ENCODE data around the gene ACTL7A.
A peak's percentile ranks its signal among the peaks of the same experiment; 100 is the strongest.
"Not testable (repeated sequence)": the region's sequence is repeated elsewhere in the genome, so short reads cannot be mapped to it uniquely, and the experiment has no call there.

The ACTL7A gene

GRCh38 chr9:108880738-108881316 lies 18.8 kb downstream of the ACTL7A start:
- no peak for ATAC-seq
- no peak for DNase-seq

DNA sequence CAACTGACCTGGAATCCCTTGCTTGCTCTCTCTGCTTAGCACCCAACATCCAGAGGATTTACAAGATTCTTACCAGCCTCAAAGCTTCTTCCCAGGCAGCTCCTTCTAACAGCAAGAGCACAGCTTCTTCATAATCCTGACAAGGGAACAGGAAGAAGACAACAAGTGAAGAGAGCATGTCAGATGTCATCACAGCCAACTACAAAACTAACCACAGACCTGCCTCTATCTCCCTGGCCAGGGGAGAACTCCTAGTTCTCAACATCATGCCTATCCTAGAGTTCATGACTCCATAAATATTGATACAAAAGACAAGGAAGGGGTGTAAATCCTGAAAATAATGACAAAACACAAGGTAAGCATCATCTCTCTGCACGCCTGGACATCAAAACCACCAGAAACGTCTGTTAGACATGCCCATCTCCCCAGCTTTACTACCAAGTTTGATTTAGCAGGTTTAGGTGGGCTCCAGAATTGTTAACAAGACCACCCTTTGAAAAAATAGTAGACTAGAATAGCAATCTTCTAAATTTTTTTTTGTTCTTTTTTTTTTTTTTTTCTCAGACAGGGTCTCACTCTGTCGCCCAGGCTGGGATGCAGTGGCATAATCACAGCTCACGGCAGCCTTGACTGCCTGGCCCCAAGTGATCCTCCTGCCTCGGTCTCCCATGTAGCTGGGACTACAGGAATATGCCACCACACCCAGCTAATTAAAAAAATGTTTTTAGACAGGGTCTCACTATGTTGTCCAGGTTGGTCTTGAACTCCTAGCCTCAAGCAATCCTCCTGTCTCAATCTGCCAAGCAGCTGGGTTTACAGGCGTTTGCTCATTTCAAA lies 20.2 kb downstream of the ACTL7A start:
- DNase-seq (no peak), ATAC-seq (no peak)

DNA sequence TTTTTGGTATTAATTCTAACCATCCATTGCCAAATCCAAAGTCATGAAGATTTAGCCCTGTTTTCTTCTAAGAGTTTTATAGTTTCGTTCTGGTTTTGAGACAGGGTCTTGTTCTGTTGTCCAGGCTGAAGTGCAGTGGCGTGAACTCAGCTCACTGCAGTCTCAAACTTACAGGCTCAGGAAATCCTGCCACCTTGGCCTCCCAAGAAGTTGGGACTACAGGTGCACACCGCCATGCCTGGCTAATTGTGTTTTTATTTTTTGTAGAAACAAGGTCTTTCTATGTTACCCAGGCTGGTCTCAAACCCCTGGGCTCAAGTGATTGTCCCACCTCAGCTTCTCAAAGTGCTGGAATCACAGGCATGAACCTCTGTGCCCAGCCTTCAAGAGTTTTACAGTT lies 21.0 kb downstream of the ACTL7A start:
- DNase-seq (no peak), ATAC-seq (no peak)

GRCh38 chr9:108884701-108885100 lies 22.6 kb downstream of the ACTL7A start:
- ATAC-seq: no peak
- DNase-seq: no peak

DNA sequence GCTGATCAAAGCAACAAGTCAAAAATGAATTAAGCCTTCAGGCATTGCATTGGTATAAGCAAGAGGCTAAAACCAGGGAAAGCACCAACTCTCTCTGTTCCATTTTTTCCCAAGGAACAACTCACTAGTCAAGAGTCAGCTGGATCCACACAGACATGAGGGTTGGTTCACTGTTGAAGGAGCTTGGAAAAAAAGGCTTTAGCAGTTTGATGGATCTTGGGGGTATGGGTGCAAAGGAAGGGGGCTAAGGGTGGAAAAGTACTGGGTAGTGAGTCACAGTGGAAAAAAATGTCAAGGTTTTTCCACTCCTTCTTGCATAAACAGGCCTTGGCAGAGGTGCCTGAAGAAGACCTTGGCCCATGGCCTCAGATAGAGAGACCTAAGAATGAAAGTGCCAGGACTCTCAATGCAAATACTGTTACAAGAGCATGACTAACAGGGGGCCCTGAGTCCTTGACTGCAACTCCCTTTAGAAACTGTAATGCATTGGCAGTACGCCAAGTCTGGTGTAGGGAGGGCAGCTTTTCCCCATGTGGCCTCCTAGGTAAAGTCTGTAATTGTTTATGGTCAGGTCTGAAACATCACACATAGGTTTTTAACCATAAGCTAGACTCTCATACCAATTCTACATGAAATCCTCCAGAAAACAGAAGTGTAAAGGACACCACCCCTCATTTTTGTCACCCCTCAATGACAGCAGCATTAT lies 23.7 kb downstream of the ACTL7A start:
- peak; percentile 75 for DNase-seq
- peak; percentile 100 for ATAC-seq

DNA sequence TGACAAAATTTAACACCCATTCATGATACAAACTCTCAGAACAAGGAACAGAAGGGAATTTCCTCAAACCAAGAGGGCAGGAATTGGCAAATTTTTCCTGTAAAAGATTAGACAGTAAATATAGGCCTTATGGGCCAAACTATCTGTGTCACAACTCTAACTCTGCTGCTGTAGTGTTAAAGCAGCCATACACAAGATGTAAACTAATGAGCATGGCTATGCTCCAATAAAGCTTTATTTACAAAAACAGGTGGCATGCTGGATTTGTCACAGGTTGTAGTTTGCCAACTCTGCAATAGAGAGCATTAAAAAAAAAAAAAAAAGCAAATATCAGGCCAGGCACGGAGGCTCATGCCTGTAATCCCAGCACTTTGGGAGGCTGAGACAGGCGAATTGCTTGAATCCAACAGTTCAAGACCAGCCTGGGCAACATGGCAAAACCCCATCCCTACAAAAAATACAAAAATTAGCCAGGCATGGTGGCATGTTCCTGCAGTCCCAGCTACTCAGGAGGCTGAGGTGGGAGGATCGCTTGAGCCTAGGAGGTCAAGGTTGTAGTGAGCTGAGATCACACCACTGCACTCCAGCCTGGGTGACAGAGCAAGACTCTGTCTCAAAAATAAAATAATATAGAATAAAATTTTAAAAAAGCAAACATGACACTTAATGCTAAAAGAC lies 24.7 kb downstream of the ACTL7A start:
- ATAC-seq, DNase-seq: not testable (repeated sequence)

DNA sequence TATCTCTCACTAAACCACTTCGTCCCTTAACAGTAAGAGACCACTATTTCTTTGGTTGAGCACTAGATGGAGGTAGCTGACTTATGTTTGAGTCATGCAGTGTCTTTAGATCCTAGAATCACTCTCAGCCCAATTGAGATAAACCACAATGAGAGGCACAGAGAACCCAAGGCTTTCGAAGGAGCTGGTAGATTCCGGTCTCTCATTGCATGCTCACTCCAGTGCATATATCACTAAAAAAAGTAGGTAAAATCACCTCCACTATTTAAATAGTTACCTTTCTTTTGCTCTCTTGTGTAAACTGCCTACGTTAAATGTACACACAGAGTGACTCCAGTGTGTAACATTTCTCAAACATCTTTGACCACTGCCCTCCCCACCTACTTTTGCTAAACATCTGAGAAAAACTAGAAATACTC lies 27.6 kb downstream of the ACTL7A start:
- no peak for ATAC-seq
- DNase-seq: no peak

DNA sequence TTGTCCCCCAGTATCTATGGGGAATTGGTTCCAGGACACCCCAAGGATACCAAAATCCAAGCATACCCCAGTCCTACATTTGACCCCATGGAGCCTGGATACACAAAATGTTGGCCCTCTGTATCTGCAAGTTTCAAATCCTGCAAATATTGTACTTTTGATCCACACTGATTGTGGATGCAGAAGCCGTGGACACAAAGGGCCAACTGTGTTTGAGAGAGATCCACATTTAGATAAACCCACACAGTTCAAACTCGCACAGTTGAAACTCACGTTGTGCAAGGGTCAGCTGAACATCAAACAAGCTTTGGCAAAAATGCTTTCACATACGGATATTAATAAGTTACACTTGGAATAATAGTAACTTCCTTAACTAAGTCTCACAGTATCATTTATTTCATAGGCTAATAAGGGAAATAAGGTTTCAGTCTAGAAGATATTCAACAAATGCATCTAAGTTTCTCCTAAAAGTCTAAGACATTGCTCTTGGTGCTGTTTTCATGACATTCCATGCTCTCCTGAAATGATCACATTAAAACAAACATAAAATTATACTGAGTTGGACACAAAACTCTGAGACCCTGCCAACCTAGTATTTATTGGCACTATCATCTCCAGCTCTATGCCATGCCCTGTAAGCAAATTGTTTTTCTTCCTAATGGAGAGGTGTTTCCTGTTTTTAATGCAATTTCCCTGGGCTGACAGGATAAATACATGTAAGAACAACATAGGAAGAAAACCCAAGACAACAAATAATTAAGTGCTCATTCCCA lies 32.3 kb downstream of the ACTL7A start:
- ATAC-seq: no peak
- no peak for DNase-seq

GRCh38 chr9:108897324-108898096 lies 35.4 kb downstream of the ACTL7A start:
- ATAC-seq (no peak), DNase-seq (no peak)

DNA sequence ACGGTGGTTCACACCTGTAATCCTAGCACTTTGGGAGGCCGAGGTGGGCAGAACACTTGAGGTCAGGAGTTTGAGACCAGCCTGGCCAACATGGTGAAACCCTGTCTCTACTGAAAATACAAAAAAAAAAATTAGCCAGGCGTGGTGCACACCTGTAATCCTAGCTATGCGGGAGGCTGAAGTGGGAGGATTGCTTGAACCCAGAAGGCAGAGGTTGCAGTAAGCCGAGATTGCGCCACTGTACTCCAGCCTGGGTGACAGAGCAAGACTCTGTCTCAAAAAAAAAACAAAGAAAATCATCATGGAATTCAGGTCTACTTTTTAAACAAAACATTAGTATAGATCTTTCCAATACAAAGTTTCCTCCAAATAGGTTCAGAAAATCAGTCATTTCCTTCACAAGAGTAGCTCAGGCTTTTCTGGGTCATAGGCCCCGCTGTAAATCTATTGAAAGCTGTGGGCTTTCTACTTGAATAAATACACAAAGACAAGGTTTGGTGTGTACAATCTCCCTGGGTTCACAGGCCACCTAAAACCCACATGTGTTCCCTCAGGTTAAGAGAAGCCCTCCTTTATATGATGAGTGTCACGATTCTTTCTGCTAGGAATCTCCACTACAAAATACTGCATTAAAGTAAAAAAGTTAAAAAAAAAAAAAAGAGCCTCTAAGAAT lies 37.1 kb downstream of the ACTL7A start:
- DNase-seq, ATAC-seq: not testable (repeated sequence)

DNA sequence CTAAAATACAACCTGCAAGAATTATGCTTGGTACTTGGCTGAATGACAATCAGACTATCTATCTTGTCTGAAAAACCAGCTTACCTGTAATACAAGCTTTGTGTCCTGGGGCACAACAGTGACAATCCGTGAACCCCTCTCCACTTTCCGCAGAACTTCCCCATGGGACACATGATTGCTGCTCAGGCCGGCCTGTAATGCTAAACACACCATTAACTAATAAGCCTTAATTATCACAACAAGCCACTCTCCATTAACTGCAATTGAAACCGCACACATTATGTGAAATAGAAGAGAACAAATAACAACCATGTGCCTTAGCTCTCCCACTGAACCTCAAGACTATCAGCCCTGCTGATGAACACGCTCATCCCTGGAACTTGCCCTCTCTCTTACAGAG lies 38.1 kb downstream of the ACTL7A start:
- DNase-seq (no peak), ATAC-seq (no peak)

DNA sequence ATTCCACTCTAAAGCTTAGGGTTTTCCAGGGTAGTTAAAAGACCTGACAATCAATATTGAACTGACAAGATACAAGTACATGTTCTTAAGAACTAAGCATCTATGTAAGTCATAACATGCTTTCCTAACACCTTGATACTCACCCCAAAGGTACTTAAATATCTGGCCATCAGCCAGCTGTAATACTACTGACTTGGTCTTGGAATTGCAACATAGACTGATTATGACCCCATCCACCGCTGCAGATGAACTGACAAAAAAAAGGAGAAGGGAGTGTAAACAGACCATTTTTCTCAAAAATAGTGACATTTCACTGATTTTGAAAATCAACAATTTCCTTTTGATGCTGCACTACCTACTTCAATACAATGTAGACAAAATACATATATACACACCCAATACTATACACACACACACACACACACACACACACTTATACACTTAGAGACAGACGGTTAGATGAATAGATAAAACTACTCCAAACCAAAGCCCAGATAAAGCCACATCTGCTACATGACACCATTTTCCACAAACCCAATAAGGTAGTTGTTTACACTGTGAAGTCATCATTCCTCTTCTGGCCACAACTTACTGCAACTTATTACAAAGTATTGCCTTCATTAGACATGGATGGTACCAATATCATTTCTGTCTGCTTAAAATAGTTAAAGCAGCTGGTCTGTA lies 41.5 kb downstream of the ACTL7A start:
- DNase-seq (no peak), ATAC-seq (no peak)

DNA sequence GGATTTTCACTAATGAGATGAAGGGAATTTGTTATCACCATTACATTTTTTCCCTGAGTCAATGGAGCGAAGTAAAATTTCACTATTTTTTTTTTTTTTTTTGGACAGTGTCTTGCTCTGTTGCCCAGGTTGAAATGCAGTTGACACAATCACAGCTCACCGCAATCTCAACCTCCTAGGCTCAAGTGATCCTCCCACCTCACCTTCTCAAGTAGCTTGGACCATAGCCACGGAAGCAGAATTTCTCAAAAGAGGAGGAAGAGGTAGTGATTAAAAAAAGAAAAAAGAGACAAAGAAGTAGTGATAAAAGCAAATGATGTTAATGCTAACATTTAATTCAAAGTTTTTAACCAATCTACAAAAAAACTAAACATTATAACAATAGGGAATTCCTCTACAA lies 42.1 kb downstream of the ACTL7A start:
- ATAC-seq (no peak), DNase-seq (no peak)

- ATAC-seq (no peak), DNase-seq (no peak)
Observed at GRCh38 chr9:108905494-108905893, 43.4 kb downstream of the ACTL7A start.

- ATAC-seq (no peak), DNase-seq (no peak)
Observed at GRCh38 chr9:108910402-108910801, 48.3 kb downstream of the ACTL7A start.

GRCh38 chr9:108910914-108911313 lies 48.8 kb downstream of the ACTL7A start:
- DNase-seq: no peak
- no peak for ATAC-seq

DNA sequence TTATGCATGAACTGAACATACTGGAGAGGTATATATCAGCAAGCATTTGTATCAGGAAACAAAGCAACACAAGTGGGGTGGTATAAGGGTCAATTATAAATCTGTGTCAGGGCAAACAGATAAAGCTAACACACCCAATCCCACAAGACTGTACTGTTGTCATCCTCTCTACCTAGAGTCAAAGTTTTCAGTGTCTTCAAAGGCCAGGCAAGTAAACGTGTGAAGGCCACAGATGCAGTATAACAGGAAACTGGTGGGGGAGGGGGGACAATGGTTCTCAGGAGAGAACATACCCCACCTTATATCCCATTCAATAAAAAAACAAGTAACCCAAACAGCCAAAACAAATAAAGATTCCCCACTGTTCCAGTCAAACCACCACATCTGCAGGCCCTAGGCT lies 49.8 kb downstream of the ACTL7A start:
- no peak for DNase-seq
- no peak for ATAC-seq

All from stimulated activated naive CD8-positive, alpha-beta T cell treated with anti-CD3 and anti-CD28 coated beads, Interleukin-15, Interleukin-2, amounts not matched to agents 100 U/mL and 50 U/mL, for 24 hours (primary cell).